ENCODE data around the gene ABTB2.

The ABTB2 gene

DNA sequence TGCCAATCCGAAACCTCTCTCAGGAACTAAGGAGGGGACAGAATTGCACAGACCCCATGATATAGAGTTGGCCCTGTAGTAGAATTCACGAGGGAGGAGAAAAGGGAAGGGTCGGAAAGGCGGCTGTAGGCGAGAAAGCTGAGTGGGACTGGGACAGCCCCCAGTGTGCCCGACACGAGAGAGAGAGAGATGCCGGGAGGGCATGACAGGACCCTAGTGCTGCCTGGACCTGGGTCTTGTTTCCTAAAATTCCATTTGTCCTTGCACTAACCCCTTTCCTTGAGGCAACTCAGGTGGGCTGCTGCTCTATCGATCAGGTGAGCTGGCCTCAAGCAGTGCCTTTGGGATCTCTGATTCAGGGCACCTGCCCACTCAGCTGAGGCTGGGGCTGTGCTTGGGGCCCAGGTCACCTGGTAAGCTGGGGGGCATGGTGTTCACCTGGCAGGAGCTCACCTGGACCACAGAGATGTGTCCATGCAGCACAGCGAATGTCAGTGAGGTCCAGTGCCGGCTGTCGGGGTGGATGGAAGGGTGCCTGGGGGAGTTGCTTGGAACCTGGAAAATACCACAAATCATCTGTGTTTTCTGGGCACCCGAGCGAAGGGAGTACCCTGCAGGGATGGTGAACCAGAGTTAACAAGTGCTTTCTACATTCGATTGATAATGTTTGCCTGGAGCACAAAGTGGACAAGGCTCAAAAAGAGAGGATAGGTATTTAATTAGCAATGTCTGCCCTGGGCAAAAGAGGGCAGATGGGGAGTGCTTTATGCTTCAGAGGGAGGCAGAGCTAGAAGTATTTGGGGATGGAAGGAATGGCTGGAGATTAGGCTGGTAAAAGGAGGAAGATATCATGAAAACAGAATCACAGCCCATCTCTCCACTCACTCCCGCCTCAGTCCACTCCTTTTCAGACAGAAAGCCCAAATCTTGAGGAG lies 190.7 kb downstream of the ABTB2 start:
- TF ChIP-seq, protein P1, sequence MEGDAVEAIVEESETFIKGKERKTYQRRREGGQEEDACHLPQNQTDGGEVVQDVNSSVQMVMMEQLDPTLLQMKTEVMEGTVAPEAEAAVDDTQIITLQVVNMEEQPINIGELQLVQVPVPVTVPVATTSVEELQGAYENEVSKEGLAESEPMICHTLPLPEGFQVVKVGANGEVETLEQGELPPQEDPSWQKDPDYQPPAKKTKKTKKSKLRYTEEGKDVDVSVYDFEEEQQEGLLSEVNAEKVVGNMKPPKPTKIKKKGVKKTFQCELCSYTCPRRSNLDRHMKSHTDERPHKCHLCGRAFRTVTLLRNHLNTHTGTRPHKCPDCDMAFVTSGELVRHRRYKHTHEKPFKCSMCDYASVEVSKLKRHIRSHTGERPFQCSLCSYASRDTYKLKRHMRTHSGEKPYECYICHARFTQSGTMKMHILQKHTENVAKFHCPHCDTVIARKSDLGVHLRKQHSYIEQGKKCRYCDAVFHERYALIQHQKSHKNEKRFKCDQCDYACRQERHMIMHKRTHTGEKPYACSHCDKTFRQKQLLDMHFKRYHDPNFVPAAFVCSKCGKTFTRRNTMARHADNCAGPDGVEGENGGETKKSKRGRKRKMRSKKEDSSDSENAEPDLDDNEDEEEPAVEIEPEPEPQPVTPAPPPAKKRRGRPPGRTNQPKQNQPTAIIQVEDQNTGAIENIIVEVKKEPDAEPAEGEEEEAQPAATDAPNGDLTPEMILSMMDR (conservative IDR thresholded peaks at IDR 0.05; ENCODE audit: low read depth, low read length), result no peak
- no peak overlapping the region for H3K4me3 ChIP-seq (ENCODE audit: low read length)
- DNase-seq (ENCODE audit: low read depth), result no peak

DNA sequence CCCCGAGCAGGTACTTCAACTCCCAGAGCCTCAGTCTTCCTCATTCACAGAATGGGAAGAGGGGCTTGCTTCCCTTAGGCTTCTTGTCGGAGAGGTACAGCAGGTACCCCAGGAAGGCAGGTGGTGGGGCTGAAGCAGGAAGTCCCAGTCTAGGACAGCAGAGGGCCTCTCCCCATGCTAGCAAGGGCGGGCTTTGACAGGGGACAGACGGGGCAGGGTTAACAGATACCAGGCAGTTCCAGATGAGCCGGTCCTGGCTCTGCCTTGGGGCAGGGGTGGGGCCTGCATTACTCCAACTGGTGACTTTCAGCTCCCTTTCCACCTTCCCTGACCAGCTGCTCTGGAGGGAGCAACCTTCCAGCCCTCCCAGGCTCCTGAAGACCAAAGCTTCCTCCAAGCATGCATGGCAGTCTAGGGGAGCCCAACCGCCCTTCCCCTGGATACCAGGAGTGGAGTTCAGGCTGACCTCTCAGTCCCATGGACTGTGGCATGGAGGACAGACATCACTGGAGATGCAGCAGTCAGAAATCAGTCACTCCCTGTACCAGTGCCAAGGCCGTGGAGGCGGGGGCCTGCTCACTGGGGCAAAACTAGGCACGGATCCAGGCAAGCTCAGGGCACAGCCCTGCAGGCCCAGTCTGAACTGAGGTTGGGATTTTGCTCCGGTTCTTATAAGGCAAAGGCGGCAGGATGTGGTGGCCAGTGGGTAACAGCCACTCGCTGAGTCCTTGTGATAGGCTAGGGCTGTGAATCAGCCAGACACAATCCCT lies 191.8 kb downstream of the ABTB2 start:
- TF ChIP-seq, protein P1 (conservative IDR thresholded peaks at IDR 0.05; ENCODE audit: low read depth, low read length), result no peak
- no peak for DNase-seq (ENCODE audit: low read depth)
- H3K4me3 ChIP-seq (ENCODE audit: low read length), result no peak overlapping the region

DNA sequence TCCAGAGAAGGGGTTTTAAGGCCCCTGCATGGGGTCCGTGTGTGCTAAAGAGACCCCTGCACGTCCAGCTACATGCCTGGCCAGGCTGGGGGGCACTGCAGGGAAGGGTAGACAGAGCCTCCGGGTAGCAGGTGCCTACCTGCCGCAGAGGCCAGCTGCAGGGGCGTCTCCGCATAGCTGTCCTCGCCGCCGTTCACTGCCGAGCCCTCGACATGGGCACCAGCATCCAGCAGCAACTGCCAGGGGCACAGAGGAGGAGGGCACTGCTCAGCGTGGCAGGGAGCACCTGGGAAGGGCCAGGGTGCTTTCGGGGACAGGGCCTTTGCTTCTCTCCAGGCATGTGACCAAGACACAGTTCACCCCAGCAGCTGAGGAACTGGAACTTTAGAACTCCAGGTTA lies 192.7 kb downstream of the ABTB2 start:
- TF ChIP-seq, protein P1 (conservative IDR thresholded peaks at IDR 0.05; ENCODE audit: low read depth, low read length), result no peak
- H3K4me3 ChIP-seq (ENCODE audit: low read length), result no peak overlapping the region
- no peak for DNase-seq (ENCODE audit: low read depth)

DNA sequence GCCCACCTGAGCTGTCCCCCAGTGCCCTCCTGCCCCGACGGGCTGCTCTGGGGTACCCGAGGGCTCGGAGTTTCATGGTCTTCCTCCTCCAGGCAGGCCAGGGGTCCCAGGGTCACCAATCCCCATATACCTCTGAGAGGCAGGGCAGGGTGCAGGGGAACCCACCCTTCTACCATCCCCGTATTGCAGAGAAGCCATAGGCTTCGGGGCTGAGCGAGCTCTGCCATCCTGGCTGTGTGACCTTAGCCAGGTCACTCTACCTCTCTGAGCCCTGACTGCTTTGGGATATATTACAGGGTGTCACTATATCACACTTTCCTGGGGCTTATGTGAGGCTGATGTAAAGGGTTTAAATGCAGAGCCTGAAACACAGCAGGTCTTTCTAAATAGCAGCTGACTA lies 195.0 kb downstream of the ABTB2 start:
- H3K4me3 ChIP-seq (ENCODE audit: low read length), result no peak overlapping the region
- TF ChIP-seq, protein P1 (conservative IDR thresholded peaks at IDR 0.05; ENCODE audit: low read depth, low read length), result no peak
- DNase-seq (ENCODE audit: low read depth), result no peak

DNA sequence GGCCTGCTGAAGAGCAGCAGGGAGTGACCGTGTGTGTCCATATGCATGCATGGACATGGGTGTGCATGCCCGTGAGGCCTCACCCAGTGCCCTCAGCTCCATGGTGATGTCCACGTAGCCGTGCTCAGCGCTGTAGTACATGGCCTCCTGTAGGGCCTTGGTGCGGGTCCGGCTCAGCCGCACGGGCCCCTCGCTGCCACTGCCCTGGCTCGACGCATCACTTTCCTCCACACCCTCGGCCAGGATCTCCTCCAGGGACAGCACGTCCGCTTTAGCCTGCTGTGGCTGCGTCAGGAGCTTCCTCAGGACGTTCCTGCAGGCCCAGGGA lies 195.4 kb downstream of the ABTB2 start:
- no peak overlapping the region for H3K4me3 ChIP-seq (ENCODE audit: low read length)
- no peak for DNase-seq (ENCODE audit: low read depth)
- TF ChIP-seq, protein P1 (conservative IDR thresholded peaks at IDR 0.05; ENCODE audit: low read depth, low read length), result no peak

DNA sequence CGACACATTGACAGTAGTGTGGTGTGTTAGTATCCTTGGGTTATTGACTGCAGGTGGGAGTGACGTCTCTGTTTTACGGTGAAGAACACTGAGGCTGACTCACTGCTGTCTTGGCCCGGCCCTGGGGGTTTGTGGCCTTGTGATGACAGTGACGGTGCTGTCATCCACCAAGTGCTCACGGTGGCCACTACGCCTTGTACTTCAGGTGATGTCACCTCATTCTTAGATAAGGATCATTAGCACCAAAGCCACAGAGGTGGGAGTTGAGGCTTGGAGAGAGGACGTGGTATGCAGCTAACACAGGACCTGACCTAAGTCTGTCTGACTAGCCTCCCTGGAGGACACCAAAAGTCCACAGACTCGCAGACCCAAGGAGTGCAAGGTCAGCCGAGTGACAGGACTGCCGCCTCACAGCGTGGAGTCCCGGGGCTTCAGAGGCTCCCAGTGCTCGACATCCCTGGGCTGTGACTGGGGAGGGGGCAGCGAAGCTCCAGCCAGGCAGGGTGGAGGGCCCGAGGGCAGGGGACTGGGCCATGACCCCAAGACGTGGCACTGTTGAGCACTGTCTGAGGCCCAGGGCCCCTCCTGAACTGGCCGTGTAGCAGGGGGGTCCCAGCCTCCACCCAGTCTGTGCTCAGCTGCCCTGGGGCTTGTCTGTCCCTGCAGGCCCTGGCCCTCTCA lies 195.9 kb downstream of the ABTB2 start:
- no peak for DNase-seq (ENCODE audit: low read depth)
- TF ChIP-seq, protein P1 (conservative IDR thresholded peaks at IDR 0.05; ENCODE audit: low read depth, low read length), result no peak

More for the DNA sequence above, 195.9 kb downstream of the ABTB2 start:
- no peak overlapping the region for H3K4me3 ChIP-seq (ENCODE audit: low read length)
